Endodermal cell (in vitro differentiated cells): ENCODE measurements around the gene SPAG6. TPM values are rescaled to one million over a fixed set of nuclear protein-coding genes. Genes with fewer than 3 reads are reported as not detected.
"Not testable (repeated sequence)": the region's sequence is repeated elsewhere in the genome, so short reads cannot be mapped to it uniquely, and the experiment has no call there.

ENCODE experiments used
- DNase-seq: peaks from one replicate; pipeline ENCODE4 v3.0.0-alpha.2; 2017
- H3K27ac ChIP-seq: 2 replicates; pipeline ENCODE4 v1.5.1; 2013; ENCODE audit warnings: mild to moderate bottlenecking, low read depth, low read length, moderate library complexity
- H3K27me3 ChIP-seq: 2 replicates; pipeline ENCODE4 v1.6.1; 2013; ENCODE audit warnings: mild to moderate bottlenecking, low read length, moderate library complexity; ENCODE audit not compliant: insufficient read depth, control insufficient read depth, poor library complexity, severe bottlenecking
- H3K36me3 ChIP-seq: 2 replicates; pipeline ENCODE4 v1.7.0; 2013; ENCODE audit warnings: mild to moderate bottlenecking, low read length, moderate library complexity; ENCODE audit not compliant: control insufficient read depth, insufficient read depth
- H3K4me1 ChIP-seq: one replicate; pipeline ENCODE4 v1.7.0; 2013; ENCODE audit warnings: low read length; ENCODE audit not compliant: control insufficient read depth, insufficient read depth
- H3K4me3 ChIP-seq: 2 replicates; pipeline ENCODE4 v1.5.1; 2013; ENCODE audit warnings: mild to moderate bottlenecking, low read length, moderate library complexity
- H3K9ac ChIP-seq: 2 replicates; pipeline ENCODE4 v1.6.1; 2013; ENCODE audit warnings: mild to moderate bottlenecking, low read length, moderate library complexity; ENCODE audit not compliant: poor library complexity, severe bottlenecking; ENCODE audit errors: extremely low read depth
- H3K9me3 ChIP-seq: 2 replicates; pipeline ENCODE4 v1.6.1; 2013; ENCODE audit warnings: mild to moderate bottlenecking, low read length, moderate library complexity; ENCODE audit not compliant: control insufficient read depth
- H3K27ac Mint-ChIP-seq: 2 replicates; pipeline ENCODE4 v1.8.0; 2020; ENCODE audit warnings: mixed read lengths
- H3K27me3 Mint-ChIP-seq: 2 replicates; pipeline ENCODE4 v1.8.0; 2021; ENCODE audit warnings: mild to moderate bottlenecking, mixed read lengths; ENCODE audit not compliant: insufficient read depth
- H3K36me3 Mint-ChIP-seq: 2 replicates; pipeline ENCODE4 v1.8.0; 2020; ENCODE audit warnings: low read depth, mixed read lengths
- H3K4me1 Mint-ChIP-seq: 2 replicates; pipeline ENCODE4 v1.8.0; 2020; ENCODE audit warnings: mixed read lengths
- H3K4me3 Mint-ChIP-seq: 2 replicates; pipeline ENCODE4 v1.8.0; 2020; ENCODE audit warnings: mild to moderate bottlenecking, moderate library complexity, mixed read lengths
- H3K9me3 Mint-ChIP-seq: 2 replicates; pipeline ENCODE4 v1.8.0; 2020; ENCODE audit warnings: mild to moderate bottlenecking, mixed read lengths
- WGBS, 2 experiments: methylation state at CpG; one replicate each; pipeline versions ENCODE4 v1.1.5 to v1.1.7; 2013; ENCODE audit warnings: missing lambda C conversion rate in 2 of 2, mixed read lengths in 1 of 2; ENCODE audit not compliant: insufficient coverage in 1 of 2, insufficient read length in 1 of 2; 5-methylcytosine and 5-hydroxymethylcytosine counted together
- total RNA-seq, 2 donors: library from RNA; stranded (reverse); fragmentation: NEBNext Ultra II Directional in 1 of 2; extraction: Animal tissue kit (Norgen Biotek cat#: 25700) in 1 of 2; gene quantifications; 2 replicates in 1 of 2; 3 replicates in 1 of 2; pipeline ENCODE4 v1.2.1, GENCODE V29; 2021
- TF ChIP-seq, protein P1 (sequence below): fragments of 200-600 bp; sonication (generic); conservative IDR thresholded peaks from 2 replicates; pipeline ENCODE4 v1.5.0; 2021; ENCODE audit warnings: antibody characterized with exemption, mild to moderate bottlenecking

Gene SPAG6
- total RNA-seq, 2 donors from 2014 or later, result 1.1 to 2.1 TPM

- H3K36me3 Mint-ChIP-seq, result no peaks in the 10 kb centered on the region
- Histone ChIP-seq H3K4me1 (no peaks in the 10 kb centered on the region), H3K4me3 (no peak overlapping the region), H3K27ac (no peak overlapping the region), H3K9ac (no peak overlapping the region), H3K9me3 (no peaks in the 10 kb centered on the region), H3K27me3 (peaks cover 41% of the 10 kb centered on the region), H3K36me3 (no peaks in the 10 kb centered on the region)
- H3K4me3 Mint-ChIP-seq, result no peak overlapping the region
- no peaks in the 10 kb centered on the region for H3K4me1 Mint-ChIP-seq
- peaks cover 44% of the 10 kb centered on the region for H3K27me3 Mint-ChIP-seq
- TF ChIP-seq, protein P1, sequence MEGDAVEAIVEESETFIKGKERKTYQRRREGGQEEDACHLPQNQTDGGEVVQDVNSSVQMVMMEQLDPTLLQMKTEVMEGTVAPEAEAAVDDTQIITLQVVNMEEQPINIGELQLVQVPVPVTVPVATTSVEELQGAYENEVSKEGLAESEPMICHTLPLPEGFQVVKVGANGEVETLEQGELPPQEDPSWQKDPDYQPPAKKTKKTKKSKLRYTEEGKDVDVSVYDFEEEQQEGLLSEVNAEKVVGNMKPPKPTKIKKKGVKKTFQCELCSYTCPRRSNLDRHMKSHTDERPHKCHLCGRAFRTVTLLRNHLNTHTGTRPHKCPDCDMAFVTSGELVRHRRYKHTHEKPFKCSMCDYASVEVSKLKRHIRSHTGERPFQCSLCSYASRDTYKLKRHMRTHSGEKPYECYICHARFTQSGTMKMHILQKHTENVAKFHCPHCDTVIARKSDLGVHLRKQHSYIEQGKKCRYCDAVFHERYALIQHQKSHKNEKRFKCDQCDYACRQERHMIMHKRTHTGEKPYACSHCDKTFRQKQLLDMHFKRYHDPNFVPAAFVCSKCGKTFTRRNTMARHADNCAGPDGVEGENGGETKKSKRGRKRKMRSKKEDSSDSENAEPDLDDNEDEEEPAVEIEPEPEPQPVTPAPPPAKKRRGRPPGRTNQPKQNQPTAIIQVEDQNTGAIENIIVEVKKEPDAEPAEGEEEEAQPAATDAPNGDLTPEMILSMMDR, result no peak
- no peaks in the 10 kb centered on the region for H3K9me3 Mint-ChIP-seq
- no peak overlapping the region for H3K27ac Mint-ChIP-seq
- no peak for DNase-seq
- WGBS, 2 experiments, result 82 to 88% methylated on average over 4 to 5 of the region's 5 CpGs
Observed at GRCh38 chr10:22351131-22351703, 5.9 kb downstream of the SPAG6 start.

DNA sequence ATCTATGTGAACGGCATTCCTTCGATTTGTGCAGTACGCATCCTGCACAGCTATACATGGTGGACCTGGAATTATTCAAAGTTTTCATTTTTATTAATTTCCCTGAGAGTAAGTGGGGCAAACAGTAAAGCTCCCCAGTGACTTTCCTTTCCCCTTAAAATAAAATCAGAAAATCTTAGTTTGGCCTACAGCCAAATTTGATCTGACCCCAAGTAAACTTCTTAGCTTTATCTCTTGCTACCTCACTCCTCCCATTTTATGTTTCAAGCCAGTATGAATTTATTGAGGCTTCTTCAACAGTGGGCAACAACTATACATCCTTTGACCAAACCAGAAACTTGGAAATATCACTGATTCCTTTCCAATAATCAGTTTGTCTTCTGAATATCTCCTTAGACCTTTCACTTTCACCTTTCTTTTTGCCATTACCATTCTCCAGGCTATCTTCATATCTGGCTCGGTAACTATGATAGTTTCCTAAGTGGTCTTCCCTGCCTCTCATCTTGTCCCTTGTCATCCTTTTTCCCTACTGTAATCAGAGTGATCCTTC lies 11.1 kb downstream of the SPAG6 start:
- TF ChIP-seq, protein P1, result no peak
- Histone ChIP-seq H3K9ac (no peak overlapping the region), H3K4me1 (no peaks in the 10 kb centered on the region), H3K4me3 (no peak overlapping the region), H3K27me3 (no peaks in the 10 kb centered on the region), H3K27ac (no peak overlapping the region), H3K9me3 (no peaks in the 10 kb centered on the region), H3K36me3 (no peaks in the 10 kb centered on the region)
- no peak overlapping the region for H3K4me3 Mint-ChIP-seq
- no peaks in the 10 kb centered on the region for H3K4me1 Mint-ChIP-seq
- H3K36me3 Mint-ChIP-seq, result no peaks in the 10 kb centered on the region
- H3K27me3 Mint-ChIP-seq, result peaks cover 7% of the 10 kb centered on the region
- 92 to 96% methylated on average over 4 of the region's 4 CpGs for WGBS, 2 experiments
- H3K27ac Mint-ChIP-seq, result no peak overlapping the region
- H3K9me3 Mint-ChIP-seq, result no peaks in the 10 kb centered on the region
- DNase-seq, result no peak

DNA sequence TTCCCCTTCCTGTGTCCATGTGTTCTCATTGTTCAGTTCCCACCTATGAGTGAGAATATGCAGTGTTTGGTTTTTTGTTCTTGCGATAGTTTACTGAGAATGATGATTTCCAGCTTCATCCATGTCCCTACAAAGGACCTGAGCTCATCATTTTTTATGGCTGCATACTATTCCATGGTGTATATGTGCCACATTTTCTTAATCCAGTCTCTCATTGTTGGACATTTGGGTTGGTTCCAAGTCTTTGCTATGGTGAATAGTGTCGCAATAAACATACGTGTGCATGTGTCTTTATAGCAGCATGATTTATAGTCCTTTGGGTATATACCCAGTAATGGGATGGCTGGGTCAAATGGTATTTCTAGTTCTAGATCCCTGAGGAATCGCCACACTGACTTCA lies 12.5 kb downstream of the SPAG6 start:
- H3K4me3 ChIP-seq, DNase-seq, H3K27ac Mint-ChIP-seq, H3K36me3 Mint-ChIP-seq, H3K36me3 ChIP-seq, H3K27me3 ChIP-seq, H3K9me3 Mint-ChIP-seq, H3K9ac ChIP-seq, H3K27ac ChIP-seq, H3K27me3 Mint-ChIP-seq, H3K4me3 Mint-ChIP-seq, H3K4me1 ChIP-seq, H3K9me3 ChIP-seq, H3K4me1 Mint-ChIP-seq: not testable (repeated sequence)
- 100% methylated on average over 1 of the region's 4 CpGs; no CpG with 5 or more reads in 1 of the 2 experiments for WGBS, 2 experiments

DNA sequence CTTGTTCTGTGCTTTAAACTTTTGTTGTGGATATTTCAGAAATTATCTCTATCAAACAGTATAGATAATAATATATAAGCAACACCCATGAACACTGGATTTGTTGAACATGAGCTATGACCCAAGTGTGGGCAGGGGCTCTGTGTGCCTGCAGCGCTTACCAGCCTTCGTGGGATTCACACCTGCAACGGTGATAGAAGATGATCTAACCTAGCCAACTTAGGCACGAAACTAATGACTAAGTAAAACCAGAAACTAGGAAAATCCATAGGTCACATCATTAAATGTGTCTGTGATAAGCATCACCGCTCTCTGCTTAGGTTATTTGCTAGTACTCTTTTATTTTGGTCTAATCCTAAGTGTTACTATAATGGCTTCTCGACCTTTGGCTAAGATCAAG lies 18.0 kb downstream of the SPAG6 start:
- Mint-ChIP-seq H3K36me3 (no peaks in the 10 kb centered on the region), H3K27ac (no peak overlapping the region), H3K9me3 (no peaks in the 10 kb centered on the region), H3K4me3 (no peak overlapping the region), H3K27me3 (no peaks in the 10 kb centered on the region), H3K4me1 (no peaks in the 10 kb centered on the region)
- no peaks in the 10 kb centered on the region for H3K4me1 ChIP-seq
- H3K27ac ChIP-seq, result no peak overlapping the region
- H3K36me3 ChIP-seq, result no peaks in the 10 kb centered on the region
- H3K4me3 ChIP-seq, result no peak overlapping the region
- H3K27me3 ChIP-seq, result no peaks in the 10 kb centered on the region
- WGBS, 2 experiments, result 93 to 100% methylated on average over 3 to 6 of the region's 6 CpGs
- TF ChIP-seq, protein P1, result no peak
- no peaks in the 10 kb centered on the region for H3K9me3 ChIP-seq
- H3K9ac ChIP-seq, result no peak overlapping the region
- DNase-seq, result no peak
